Measurements from ENCODE around the gene LPCAT1.

GRCh38 chr5:1546556-1546955 is 22.8 kb upstream of the LPCAT1 start:
- TF ChIP-seq CTCF (conservative IDR thresholded peaks at IDR 0.05; ENCODE audit: low read depth in 2 of 2) = no peak
- no peak for TF ChIP-seq REST (IDR thresholded peaks at IDR 0.05; ENCODE audit: unreplicated experiment)
- no peak for TF ChIP-seq EZH2 (IDR thresholded peaks at IDR 0.05; ENCODE audit: low read depth, unreplicated experiment)
- no peak for TF ChIP-seq EZH2phosphoT487 (IDR thresholded peaks at IDR 0.05; ENCODE audit: unreplicated experiment)
- no peak for TF ChIP-seq JUNB (IDR thresholded peaks at IDR 0.05; ENCODE audit: unreplicated experiment)
- no peak for TF ChIP-seq POLR2AphosphoS5 (IDR thresholded peaks at IDR 0.05; ENCODE audit: low read depth)
- TF ChIP-seq ZNF462 (CRISPR knock-in tag; IDR thresholded peaks at IDR 0.05) = no peak
- TF ChIP-seq CREB1 (CRISPR knock-in tag; IDR thresholded peaks at IDR 0.05; ENCODE audit: low read depth) = no peak

All from GM23338 (cell line).